Body of pancreas (tissue), 4 donors: Measurements from ENCODE around the gene BACH1. TPM values are rescaled to one million over a fixed set of nuclear protein-coding genes. Genes with fewer than 3 reads are reported as not detected.

Experiments
- ATAC-seq: fragments of 150-250 bp; one replicate; pipeline ENCODE4 v1.9.1; 2016
- DNase-seq, 4 donors: peaks; one replicate each; pipeline ENCODE4 v3.0.0-alpha.2; 2019
- H3K27ac ChIP-seq, 4 donors: fragments of 200-600 bp; sonication (generic); 1 replicate in 3 of 4; 2 replicates in 1 of 4; pipeline versions ENCODE4 v1.5.1 to v1.6.1; 2016 to 2019; ENCODE audit warnings: mild to moderate bottlenecking in 1 of 4, mixed read lengths in 1 of 4, moderate library complexity in 1 of 4
- H3K27me3 ChIP-seq, 2 donors: fragments of 200-600 bp; sonication (generic); one replicate each; pipeline ENCODE4 v1.6.0; 2016; ENCODE audit warnings: mild to moderate bottlenecking in 1 of 2
- H3K36me3 ChIP-seq, 2 donors: fragments of 200-600 bp; sonication (generic); replicated peaks in 1 of 2; 2 replicates each; pipeline ENCODE4 v1.5.1; 2016; ENCODE audit warnings: low read depth in 2 of 2; ENCODE audit not compliant: insufficient read depth in 1 of 2
- H3K4me1 ChIP-seq: fragments of 200-600 bp; sonication (generic); one replicate; pipeline ENCODE4 v1.6.0; 2016
- H3K4me3 ChIP-seq, 2 donors: fragments of 200-600 bp; sonication (generic); 1 replicate in 1 of 2; 2 replicates in 1 of 2; pipeline ENCODE4 v1.5.1; 2016 to 2019
- H3K9me3 ChIP-seq, 3 donors: fragments of 200-600 bp; sonication (generic); 1 replicate in 2 of 3; 2 replicates in 1 of 3; pipeline ENCODE4 v1.5.1; 2016
- CTCF ChIP-seq, 7 experiments: fragments of 450-650 bp in 4 of 7; fragments of 200-600 bp in 3 of 7; sonication (generic) in 3 of 7; IDR thresholded peaks; one replicate each; pipeline ENCODE4 v1.5.1; 2016 to 2019; ENCODE audit warnings: antibody characterized with exemption in 7 of 7
- POLR2A ChIP-seq, 3 donors: fragments of 450-650 bp; IDR thresholded peaks; one replicate each; pipeline ENCODE4 v1.6.1; 2016; ENCODE audit warnings: antibody characterized with exemption in 3 of 3, mild to moderate bottlenecking in 2 of 3
- WGBS, 2 donors: methylation state at CpG; one replicate each; pipeline ENCODE4 v1.1.5; 2017; 5-methylcytosine and 5-hydroxymethylcytosine counted together
- intact Hi-C: fragments of 100-400 bp; cut with DNase I; formaldehyde crosslinking; loops from one replicate; pipeline ENCODE4 v1.15.1; 2023
- total RNA-seq, 2 donors: library from RNA; depleted of rRNA; stranded (reverse); fragments of >200 nt; gene quantifications; one replicate each; pipeline ENCODE4 v1.1.0, GENCODE V29; 2016

BACH1 gene
- total RNA-seq, 2 donors from 2014 or later = 28.5 to 29.7 TPM

DNA sequence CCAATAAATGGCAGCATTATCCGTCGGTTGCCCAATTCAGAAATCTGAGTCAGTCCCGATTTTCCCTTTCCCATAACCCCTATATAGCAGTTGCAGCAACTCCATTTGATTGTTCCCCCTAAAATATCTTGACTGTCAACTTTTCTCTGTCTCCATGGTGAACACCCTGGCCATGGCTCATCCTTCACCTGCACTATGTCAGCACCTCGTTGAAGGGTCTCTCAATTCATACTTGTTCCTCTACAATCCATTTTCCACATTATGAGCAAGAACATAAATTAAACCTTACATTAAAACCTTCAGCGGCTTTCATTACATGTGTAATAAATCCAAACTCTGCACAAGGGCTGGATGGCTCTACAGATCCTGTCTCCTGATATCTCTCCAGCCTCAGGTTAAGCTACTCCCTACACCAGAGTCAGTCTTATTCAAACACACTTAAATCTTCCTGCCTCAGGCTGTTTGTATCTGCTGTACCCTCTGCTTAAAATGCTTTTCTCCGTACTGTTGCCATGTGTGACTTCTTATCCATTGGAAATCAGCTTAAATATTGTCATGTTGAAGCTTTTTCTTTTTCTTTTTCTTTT, 87.3 kb downstream of the BACH1 start:
- no peaks in the 10 kb centered on the region for H3K27me3 ChIP-seq
- TF ChIP-seq POLR2A (IDR thresholded peaks at IDR 0.05) (no peak), CTCF (IDR thresholded peaks at IDR 0.05) (no peak)
- no peaks in the 10 kb centered on the region for H3K36me3 ChIP-seq
- intact Hi-C loops = no loop called here
- no peaks in the 10 kb centered on the region for H3K4me1 ChIP-seq
- H3K27ac ChIP-seq = no peak overlapping the region
- no peak for DNase-seq
- WGBS, 2 donors = 89 to 91% methylated on average over 6 of the region's 6 CpGs
- no peaks in the 10 kb centered on the region for H3K9me3 ChIP-seq
- no peak for ATAC-seq
- H3K4me3 ChIP-seq = no peak overlapping the region

DNA sequence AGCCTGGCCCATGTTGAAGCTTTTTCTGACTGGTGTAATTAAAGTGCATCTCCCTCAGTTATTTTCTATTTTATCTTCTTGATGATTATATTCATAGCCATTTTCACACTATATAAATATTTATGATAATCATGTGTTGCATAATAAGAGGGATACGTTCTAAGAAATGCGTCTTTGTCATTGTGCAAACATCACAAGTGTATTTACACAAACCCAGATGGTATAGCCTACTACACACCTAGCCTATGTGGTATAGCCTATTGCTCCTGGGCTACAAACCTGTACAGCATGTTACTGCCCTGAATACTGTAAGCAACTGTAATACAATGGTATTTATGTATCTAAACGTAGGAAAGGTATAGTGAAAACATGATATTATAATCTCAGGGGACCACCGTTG, 88.1 kb downstream of the BACH1 start:
- Histone ChIP-seq H3K4me3 (no peak overlapping the region), H3K27me3 (no peaks in the 10 kb centered on the region), H3K4me1 (no peaks in the 10 kb centered on the region), H3K36me3 (no peaks in the 10 kb centered on the region), H3K27ac (no peak overlapping the region), H3K9me3 (no peaks in the 10 kb centered on the region)
- DNase-seq = no peak
- WGBS, 2 donors = 78 to 83% methylated on average over 4 of the region's 4 CpGs
- ATAC-seq = no peak
- no peak for TF ChIP-seq CTCF (IDR thresholded peaks at IDR 0.05)
- TF ChIP-seq POLR2A (IDR thresholded peaks at IDR 0.05) = no peak
- intact Hi-C loops = no loop called here

GRCh38 chr21:29387598-29387997, 88.9 kb downstream of the BACH1 start:
- ATAC-seq = no peak
- TF ChIP-seq CTCF (IDR thresholded peaks at IDR 0.05) (no peak), POLR2A (IDR thresholded peaks at IDR 0.05) (no peak)
- 81 to 82% methylated on average over 5 of the region's 5 CpGs for WGBS, 2 donors

GRCh38 chr21:29389136-29389535, 90.4 kb downstream of the BACH1 start:
- H3K9me3 ChIP-seq = no peaks in the 10 kb centered on the region
- H3K4me3 ChIP-seq = no peak overlapping the region
- TF ChIP-seq CTCF (IDR thresholded peaks at IDR 0.05) (no peak), POLR2A (IDR thresholded peaks at IDR 0.05) (no peak)
- H3K36me3 ChIP-seq = no peaks in the 10 kb centered on the region
- 86 to 93% methylated on average over 3 of the region's 3 CpGs for WGBS, 2 donors
- no peak overlapping the region for H3K27ac ChIP-seq
- H3K4me1 ChIP-seq = no peaks in the 10 kb centered on the region
- intact Hi-C loops = no loop called here
- no peak for DNase-seq
- no peak for ATAC-seq
- H3K27me3 ChIP-seq = no peaks in the 10 kb centered on the region

More at GRCh38 chr21:29387598-29387997, 88.9 kb downstream of the BACH1 start:
- Histone ChIP-seq H3K36me3 (no peaks in the 10 kb centered on the region), H3K9me3 (no peaks in the 10 kb centered on the region), H3K4me3 (no peak overlapping the region), H3K27ac (no peak overlapping the region), H3K27me3 (no peaks in the 10 kb centered on the region), H3K4me1 (no peaks in the 10 kb centered on the region)
- intact Hi-C loops = no loop called here
- DNase-seq = no peak

DNA sequence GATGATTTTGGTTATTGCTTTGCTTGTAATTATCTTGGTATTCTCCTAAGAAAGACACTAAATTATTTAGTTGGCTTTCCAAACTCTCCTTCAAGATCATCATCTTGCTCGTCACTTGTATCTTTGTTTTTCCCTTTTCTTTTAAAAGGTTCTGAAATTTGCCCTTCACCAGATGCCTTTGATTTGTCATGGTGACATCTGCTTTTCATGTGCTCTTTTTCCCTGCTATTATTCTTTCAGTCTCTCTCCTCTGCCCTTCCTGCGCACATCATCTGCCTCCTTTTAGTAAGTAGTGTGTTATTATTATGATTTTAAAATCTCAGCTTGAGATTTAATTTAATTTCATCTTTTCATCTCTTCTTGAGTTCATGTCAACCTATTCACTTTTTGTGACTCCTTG, 92.1 kb downstream of the BACH1 start:
- H3K36me3 ChIP-seq = no peaks in the 10 kb centered on the region
- no peak for DNase-seq
- H3K4me3 ChIP-seq = no peak overlapping the region
- no peaks in the 10 kb centered on the region for H3K27me3 ChIP-seq
- no peak for ATAC-seq
- H3K9me3 ChIP-seq = no peaks in the 10 kb centered on the region
- no peak for TF ChIP-seq CTCF (IDR thresholded peaks at IDR 0.05)
- TF ChIP-seq POLR2A (IDR thresholded peaks at IDR 0.05) = no peak
- intact Hi-C loops = no loop called here
- 94 to 100% methylated on average over 2 of the region's 2 CpGs for WGBS, 2 donors
- no peak overlapping the region for H3K27ac ChIP-seq
- no peaks in the 10 kb centered on the region for H3K4me1 ChIP-seq
